HCEC 1CT (cell line): Measurements from ENCODE around the gene RGS19.

Experiments used
- DNase-seq: peaks from one replicate; pipeline ENCODE4 v3.0.0-alpha.2; 2017

The RGS19 gene

GRCh38 chr20:64107736-64108457, 28.6 kb upstream of the RGS19 start:
- no peak for DNase-seq

GRCh38 chr20:64106981-64107735, 27.8 kb upstream of the RGS19 start, which contains the start of gene NPBWR2:
Gene NPBWR2, minus strand, starts transcription at chr20:64107565. Its CDS starts 734 bp downstream, at chr20:64106831.
- DNase-seq: no peak

GRCh38 chr20:64106435-64106961, 27.2 kb upstream of the RGS19 start:
- no peak for DNase-seq

GRCh38 chr20:64105846-64106434, 26.6 kb upstream of the RGS19 start:
- no peak for DNase-seq

- DNase-seq: no peak
These were observed 25.5 kb upstream of the RGS19 start for GRCh38 chr20:64104667-64105451.

GRCh38 chr20:64103871-64104666, 24.8 kb upstream of the RGS19 start:
- no peak for DNase-seq

- DNase-seq: no peak
These were observed 23.5 kb upstream of the RGS19 start for GRCh38 chr20:64102647-64103354.

GRCh38 chr20:64101731-64102621, 22.7 kb upstream of the RGS19 start:
- no peak for DNase-seq

GRCh38 chr20:64100946-64101688, 21.8 kb upstream of the RGS19 start:
- DNase-seq: no peak

GRCh38 chr20:64100566-64100888, 21.2 kb upstream of the RGS19 start:
- DNase-seq: no peak

GRCh38 chr20:64099880-64100565, 20.7 kb upstream of the RGS19 start:
- DNase-seq: no peak

GRCh38 chr20:64099086-64099786, 19.9 kb upstream of the RGS19 start:
- no peak for DNase-seq

GRCh38 chr20:64098471-64099013, 19.2 kb upstream of the RGS19 start:
- no peak for DNase-seq

GRCh38 chr20:64096535-64096934, 17.2 kb upstream of the RGS19 start:
- DNase-seq: no peak

GRCh38 chr20:64095927-64096326, 16.6 kb upstream of the RGS19 start:
- no peak for DNase-seq

- no peak for DNase-seq
These were observed 16.1 kb upstream of the RGS19 start for GRCh38 chr20:64095455-64095854.

GRCh38 chr20:64093013-64093503, 13.7 kb upstream of the RGS19 start:
- no peak for DNase-seq
